ENCODE data around the gene CAPZB. TPM values are rescaled to one million over a fixed set of nuclear protein-coding genes. Genes with fewer than 3 reads are reported as not detected.
A peak's percentile ranks its signal among the peaks of the same experiment; 100 is the strongest.

The CAPZB gene
- total RNA-seq, 1 donor from 2014 or later: 102 TPM

DNA sequence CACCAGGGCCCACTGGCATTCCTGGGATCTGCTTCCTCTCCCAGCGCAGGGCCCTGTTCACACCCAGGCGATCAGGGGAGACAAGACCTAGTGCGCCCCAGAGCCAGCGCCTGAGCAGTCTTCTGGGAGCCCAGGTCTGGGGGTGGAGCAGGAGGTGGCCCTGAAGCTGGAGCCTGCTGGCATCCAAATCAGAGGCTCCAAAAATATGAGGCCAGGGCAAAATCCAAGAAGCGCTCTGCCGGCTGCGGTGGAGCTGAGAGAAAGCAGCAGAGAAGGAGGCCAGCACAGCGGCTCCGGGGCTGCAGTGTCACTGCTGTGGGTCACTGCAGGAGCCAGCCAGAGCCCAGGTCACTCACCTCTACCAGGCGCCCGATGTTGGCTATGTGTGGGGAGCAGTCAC is 140.5 kb downstream of the CAPZB start:
- peaks cover 62 to 65% of the 10 kb centered on the region in 2 donors for H3K36me3 ChIP-seq
- H3K27ac ChIP-seq: peak overlapping the region; percentile 10 to 14
- no peak overlapping the region for H3K4me3 ChIP-seq
- no peak for DNase-seq (ENCODE audit: low spot score in 2 of 2)
- H3K4me1 ChIP-seq: peaks cover 4 to 8% of the 10 kb centered on the region in 2 donors
- no peaks in the 10 kb centered on the region for H3K9me3 ChIP-seq
- no peaks in the 10 kb centered on the region for H3K27me3 ChIP-seq
- intact Hi-C loops (cut with DNase I): no loop called here
- TF ChIP-seq, protein P1, sequence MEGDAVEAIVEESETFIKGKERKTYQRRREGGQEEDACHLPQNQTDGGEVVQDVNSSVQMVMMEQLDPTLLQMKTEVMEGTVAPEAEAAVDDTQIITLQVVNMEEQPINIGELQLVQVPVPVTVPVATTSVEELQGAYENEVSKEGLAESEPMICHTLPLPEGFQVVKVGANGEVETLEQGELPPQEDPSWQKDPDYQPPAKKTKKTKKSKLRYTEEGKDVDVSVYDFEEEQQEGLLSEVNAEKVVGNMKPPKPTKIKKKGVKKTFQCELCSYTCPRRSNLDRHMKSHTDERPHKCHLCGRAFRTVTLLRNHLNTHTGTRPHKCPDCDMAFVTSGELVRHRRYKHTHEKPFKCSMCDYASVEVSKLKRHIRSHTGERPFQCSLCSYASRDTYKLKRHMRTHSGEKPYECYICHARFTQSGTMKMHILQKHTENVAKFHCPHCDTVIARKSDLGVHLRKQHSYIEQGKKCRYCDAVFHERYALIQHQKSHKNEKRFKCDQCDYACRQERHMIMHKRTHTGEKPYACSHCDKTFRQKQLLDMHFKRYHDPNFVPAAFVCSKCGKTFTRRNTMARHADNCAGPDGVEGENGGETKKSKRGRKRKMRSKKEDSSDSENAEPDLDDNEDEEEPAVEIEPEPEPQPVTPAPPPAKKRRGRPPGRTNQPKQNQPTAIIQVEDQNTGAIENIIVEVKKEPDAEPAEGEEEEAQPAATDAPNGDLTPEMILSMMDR (IDR thresholded peaks at IDR 0.05): no peak

DNA sequence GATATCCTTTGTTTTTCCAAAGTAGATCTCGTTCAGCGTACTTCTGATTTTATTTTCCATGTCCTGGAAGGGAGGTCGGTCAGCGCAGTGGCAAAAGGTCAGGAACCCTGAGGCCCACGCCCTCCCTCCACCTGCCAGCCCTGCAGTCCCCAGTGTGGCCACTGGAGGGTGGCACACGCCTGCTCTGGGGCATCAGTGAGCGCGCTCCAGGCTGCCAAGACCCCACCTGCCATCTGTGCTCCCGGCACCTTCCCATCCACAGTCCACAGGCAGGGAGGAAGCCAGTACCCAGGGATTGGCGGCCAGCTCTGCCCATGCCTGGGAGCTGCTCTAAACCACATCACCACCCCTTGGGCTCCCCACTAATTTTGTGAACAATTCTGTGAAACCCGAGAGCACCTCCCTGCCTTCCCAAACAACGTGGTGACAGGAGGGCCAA is 140.9 kb downstream of the CAPZB start:
- intact Hi-C loops (cut with DNase I): no loop called here
- H3K27me3 ChIP-seq: no peaks in the 10 kb centered on the region
- H3K4me1 ChIP-seq: peaks cover 4 to 8% of the 10 kb centered on the region in 2 donors
- H3K27ac ChIP-seq: peak overlapping the region; percentile 10 to 14
- H3K36me3 ChIP-seq: peaks cover 62 to 65% of the 10 kb centered on the region in 2 donors
- peak in 1 of 2 donors; percentile 73 for DNase-seq (ENCODE audit: low spot score in 2 of 2)
- TF ChIP-seq, protein P1 (IDR thresholded peaks at IDR 0.05): peak; percentile 85 to 90 (median 87)
- no peaks in the 10 kb centered on the region for H3K9me3 ChIP-seq
- no peak overlapping the region for H3K4me3 ChIP-seq

DNA sequence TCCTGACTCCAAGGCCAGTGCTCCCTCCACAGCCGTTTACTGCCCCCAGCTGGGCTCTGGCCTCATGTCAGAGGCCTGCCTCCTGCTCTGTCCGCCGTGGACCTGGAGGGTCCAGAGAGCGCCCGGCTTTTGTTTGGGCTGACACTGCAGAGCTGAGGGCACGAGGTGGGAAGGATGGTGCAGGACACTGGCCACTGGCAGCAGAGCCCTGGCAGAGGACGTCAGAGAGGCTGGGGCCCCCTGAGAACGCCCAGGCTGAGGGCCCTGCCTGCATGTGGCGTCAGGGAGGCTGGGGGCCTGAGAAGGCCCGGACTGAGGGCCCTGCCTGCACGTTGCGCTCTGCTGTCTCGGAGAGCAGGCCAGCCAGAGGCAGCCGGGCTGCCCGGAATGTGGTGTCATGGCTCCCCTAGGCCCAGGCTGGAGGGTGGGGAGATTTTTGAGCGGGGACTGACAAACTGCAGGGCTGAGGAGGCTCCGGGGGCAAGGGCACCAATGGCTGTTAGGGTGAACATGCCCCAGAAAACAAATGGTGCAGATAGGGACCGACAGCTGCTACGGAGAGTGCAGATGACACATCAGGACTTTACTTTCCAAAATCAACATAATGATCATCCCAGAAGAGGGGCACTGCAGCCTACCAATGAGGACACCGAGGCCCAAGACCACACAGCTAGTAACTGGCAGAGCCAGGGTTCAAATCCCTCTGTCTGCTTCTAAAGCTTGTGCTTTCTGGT is 141.6 kb downstream of the CAPZB start:
- TF ChIP-seq, protein P1 (IDR thresholded peaks at IDR 0.05): no peak
- Histone ChIP-seq H3K9me3 (no peaks in the 10 kb centered on the region), H3K4me3 (no peak overlapping the region), H3K4me1 (peaks cover 4 to 8% of the 10 kb centered on the region in 2 donors), H3K36me3 (peaks cover 62 to 65% of the 10 kb centered on the region in 2 donors), H3K27me3 (no peaks in the 10 kb centered on the region), H3K27ac (peak overlapping the region in 1 of 2 donors; percentile 8)
- no peak for DNase-seq (ENCODE audit: low spot score in 2 of 2)
- intact Hi-C loops (cut with DNase I): no loop called here

DNA sequence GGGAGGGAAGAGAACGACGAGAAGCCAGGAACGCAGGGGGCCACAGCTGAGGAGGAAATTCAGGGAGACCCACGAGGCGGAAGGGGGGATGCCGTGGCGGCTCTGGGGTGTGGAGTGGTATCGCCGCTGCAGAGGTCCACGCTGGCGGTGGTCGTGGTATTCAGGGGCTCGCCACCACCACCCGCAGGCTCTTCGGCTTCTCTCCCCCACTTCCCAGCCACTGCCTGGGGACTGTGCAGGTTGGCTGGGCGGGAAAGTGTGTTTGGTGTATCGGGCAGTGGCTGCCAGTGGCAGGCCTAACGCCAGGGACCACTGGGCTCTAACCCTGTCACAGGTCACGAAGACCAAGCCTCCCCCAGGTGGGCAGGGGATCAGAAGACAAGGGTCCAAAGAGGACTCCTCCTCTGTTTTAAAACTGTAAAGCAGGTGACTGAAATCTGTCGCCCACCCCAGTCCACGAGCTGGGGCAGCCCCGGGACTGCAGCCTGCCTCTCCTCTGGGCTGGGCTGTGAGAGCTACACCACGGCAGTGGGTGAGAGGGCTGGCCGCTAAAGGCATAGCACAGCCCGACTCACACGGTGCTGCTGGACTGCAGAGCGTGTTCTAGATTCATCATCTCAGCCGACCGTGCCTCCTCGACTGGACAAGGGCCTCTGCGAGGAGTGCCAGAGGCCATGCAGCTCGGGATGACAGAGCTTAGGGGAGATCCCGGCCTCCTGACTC is 142.3 kb downstream of the CAPZB start:
- H3K4me3 ChIP-seq: no peak overlapping the region
- H3K36me3 ChIP-seq: peaks cover 66 to 67% of the 10 kb centered on the region in 2 donors
- H3K4me1 ChIP-seq: peaks cover 4 to 8% of the 10 kb centered on the region in 2 donors
- H3K9me3 ChIP-seq: no peaks in the 10 kb centered on the region
- TF ChIP-seq, protein P1 (IDR thresholded peaks at IDR 0.05): no peak
- no peaks in the 10 kb centered on the region for H3K27me3 ChIP-seq
- intact Hi-C loops (cut with DNase I): no loop called here
- DNase-seq (ENCODE audit: low spot score in 2 of 2): no peak
- no peak overlapping the region for H3K27ac ChIP-seq

DNA sequence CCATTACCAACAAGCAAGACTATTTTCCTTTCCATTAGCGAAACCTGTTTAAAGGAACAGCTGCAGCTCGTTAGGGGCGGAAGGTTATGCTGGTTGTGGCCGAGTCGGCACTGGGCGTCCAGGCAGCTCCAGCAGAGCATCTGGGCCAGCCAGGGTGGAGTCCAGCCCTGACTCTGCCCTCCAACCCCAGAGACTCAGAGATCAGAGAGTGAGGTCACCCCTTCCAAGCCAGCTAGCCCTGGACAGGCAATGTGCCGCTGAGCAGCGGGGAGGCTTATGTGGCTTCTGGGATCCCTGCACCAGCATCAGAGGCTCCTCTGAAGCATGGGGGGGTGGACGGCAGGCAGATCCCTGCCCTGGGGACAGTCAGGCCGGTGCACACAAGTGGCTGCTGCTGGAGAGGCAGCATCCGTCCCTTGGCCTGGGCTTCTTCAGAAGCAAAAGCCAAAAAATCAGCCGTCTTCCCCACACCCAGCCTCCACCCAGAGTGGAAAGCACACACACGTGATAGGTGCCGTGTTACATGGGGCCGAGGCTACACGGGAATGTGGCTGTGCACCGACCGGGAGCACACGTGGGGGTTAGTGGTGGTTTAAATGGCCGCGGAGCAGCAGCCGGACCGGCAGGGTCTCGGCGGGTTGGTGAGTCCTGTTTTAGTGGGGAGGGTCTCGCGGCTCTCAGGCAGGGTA is 143.1 kb downstream of the CAPZB start:
- TF ChIP-seq, protein P1 (IDR thresholded peaks at IDR 0.05): no peak
- peaks cover 4 to 8% of the 10 kb centered on the region in 2 donors for H3K4me1 ChIP-seq
- intact Hi-C loops (cut with DNase I): no loop called here
- no peak for DNase-seq (ENCODE audit: low spot score in 2 of 2)
- H3K4me3 ChIP-seq: no peak overlapping the region
- no peaks in the 10 kb centered on the region for H3K27me3 ChIP-seq
- no peaks in the 10 kb centered on the region for H3K9me3 ChIP-seq
- peaks cover 68 to 70% of the 10 kb centered on the region in 2 donors for H3K36me3 ChIP-seq
- peak overlapping the region; percentile 32 to 33 for H3K27ac ChIP-seq
